Choroid plexus epithelial cell (primary cell): ENCODE results near the gene ITGA7.

Experiments used
- DNase-seq: peaks from one replicate; pipeline ENCODE4 v3.0.0-alpha.2; 2010; ENCODE audit warnings: low read depth
- H3K4me3 ChIP-seq: 2 replicates; pipeline ENCODE4 v1.5.1; 2011; ENCODE audit warnings: low read depth, mild to moderate bottlenecking, control low read depth, low read length, moderate library complexity
- CTCF ChIP-seq: conservative IDR thresholded peaks from 2 replicates; pipeline ENCODE4 v1.5.1; 2011; ENCODE audit warnings: low read depth, mild to moderate bottlenecking, control low read depth, inconsistent platforms, low read length, moderate library complexity

Gene ITGA7

GRCh38 chr12:55733021-55733555 is 25.4 kb upstream of the ITGA7 start:
- no peak for DNase-seq
- no peak for TF ChIP-seq CTCF
- H3K4me3 ChIP-seq, result no peak overlapping the region

- DNase-seq, result no peak
- H3K4me3 ChIP-seq, result no peak overlapping the region
- TF ChIP-seq CTCF, result no peak
These were observed 24.6 kb upstream of the ITGA7 start for GRCh38 chr12:55732288-55732687.

DNA sequence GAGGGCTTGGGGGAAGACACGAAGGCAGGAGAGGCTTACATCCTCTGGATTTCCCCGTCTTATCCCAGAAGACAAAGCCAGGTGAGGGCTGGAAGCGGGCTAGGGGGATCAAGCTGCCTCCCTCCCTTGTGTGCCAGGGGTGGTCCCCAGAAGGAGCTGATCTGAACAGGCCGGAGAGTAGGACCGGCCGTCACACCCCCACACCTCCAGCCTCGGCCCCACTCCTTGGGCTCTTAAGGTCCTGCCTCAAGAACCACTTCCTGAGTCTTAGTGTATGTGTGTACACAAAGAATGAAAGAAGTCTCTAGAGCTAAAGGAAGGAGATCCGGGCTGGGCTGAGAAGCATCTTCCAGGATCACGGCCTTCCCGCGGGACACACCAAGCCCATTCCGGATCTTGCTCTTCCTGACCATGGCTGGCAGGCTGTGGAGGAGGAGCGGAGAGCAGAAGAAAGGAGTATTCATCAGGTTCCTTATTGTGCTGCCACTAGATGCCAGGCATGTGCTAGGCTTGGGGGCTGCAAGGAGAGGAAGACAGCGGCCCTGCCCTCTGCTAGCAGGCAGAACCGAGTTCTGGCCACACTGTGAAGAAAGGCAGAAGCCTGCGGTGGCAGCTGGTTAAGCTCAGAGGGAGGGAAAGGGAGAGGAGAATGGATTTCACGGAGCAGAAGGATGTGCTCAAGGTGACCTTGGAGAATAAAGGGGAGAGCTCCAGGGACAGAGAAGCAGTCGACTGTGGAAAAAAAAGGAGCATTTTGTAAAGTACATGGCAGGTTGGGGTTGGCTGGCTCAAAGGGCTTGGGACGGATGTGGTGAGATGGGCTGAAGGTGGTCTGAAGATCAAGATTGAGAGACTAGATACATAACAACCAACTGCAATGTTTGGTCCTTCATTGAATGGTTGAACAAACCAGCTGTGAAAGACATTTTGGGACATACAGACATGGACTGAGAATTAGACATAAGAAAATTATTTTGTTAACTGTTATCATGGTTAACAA is 22.4 kb upstream of the ITGA7 start:
- H3K4me3 ChIP-seq, result peak overlapping the region; percentile 92
- TF ChIP-seq CTCF, result no peak
- DNase-seq, result peak; percentile 71

DNA sequence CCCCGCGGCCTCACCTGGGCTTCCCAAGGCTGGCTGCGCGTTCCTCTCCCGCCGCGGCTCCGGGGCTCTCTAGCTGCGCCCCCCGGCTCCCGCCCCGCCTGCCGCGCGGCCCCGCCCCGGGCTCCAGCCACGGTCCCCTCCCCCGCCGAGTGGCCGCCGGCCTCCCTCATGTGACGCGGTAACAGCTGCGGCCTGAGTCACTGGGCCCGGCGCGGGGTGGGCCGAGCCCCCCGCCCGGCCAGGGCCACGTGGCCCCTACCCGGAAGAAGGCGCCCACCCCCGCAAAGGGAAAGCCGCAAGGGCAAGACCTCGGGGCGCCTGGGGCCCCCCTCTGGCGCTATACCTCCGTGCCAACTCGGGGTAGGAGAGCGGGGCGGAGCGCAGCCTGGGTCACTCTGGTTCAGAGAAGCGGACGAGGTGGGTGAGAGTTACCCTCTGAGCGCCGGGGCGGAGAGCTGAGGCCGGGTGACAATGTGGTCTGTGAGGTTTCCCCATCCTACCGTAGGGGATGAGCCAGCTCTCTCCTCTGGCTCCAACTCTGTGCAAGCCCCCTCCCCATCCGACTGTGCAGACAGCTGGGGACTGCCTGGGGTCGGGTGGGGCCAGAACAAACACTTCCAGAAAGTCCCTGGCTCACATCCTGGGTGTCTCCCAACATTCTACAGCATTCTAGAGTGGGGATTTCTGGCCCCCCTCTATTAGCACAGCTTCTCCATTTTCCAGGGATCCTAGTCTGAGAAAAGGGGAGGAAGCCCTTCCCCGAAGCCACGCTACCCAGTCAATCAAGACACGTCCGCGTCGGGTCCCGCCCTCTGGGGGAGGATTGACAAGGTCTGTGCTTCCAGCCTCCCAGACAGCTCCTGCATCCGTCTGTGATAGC is 21.5 kb upstream of the ITGA7 start, which contains the start of gene CD63:
CD63 (minus strand) TSS at position 71 of the 880 bp plus-strand sequence. CDS start 668 bp downstream, outside the sequence.
- peak within 1 kb of the TSS; percentile 92 for H3K4me3 ChIP-seq
- TF ChIP-seq CTCF, result no peak
- DNase-seq, result peak; percentile 98

- DNase-seq, result peak; percentile 74
- H3K4me3 ChIP-seq, result peak overlapping the region; percentile 92
- no peak for TF ChIP-seq CTCF
These were observed 20.7 kb upstream of the ITGA7 start for GRCh38 chr12:55728186-55728938.

- DNase-seq, result peak; percentile 65
- TF ChIP-seq CTCF, result no peak
- peak overlapping the region; percentile 92 for H3K4me3 ChIP-seq
These were observed 20.0 kb upstream of the ITGA7 start for GRCh38 chr12:55727643-55728185.
